Spleen (tissue), 11 donors: ENCODE data around the gene PHPT1. TPM values are rescaled to one million over a fixed set of nuclear protein-coding genes. Genes with fewer than 3 reads are reported as not detected.

ENCODE experiments used
- DNase-seq: peaks from one replicate; pipeline ENCODE4 v3.0.0-alpha.2; 2020
- H3K27ac ChIP-seq, 8 donors: fragments of 200-600 bp; sonication (generic) in 7 of 8; 1 replicate in 4 of 8; 2 replicates in 4 of 8; pipeline versions ENCODE4 v1.5.0 to v1.8.0; 2016 to 2021; ENCODE audit warnings: inconsistent platforms in 4 of 8, mild to moderate bottlenecking in 4 of 8, moderate library complexity in 1 of 8
- H3K27me3 ChIP-seq, 7 donors: fragments of 200-600 bp; sonication (generic) in 6 of 7; replicated peaks in 1 of 7; 1 replicate in 4 of 7; 2 replicates in 3 of 7; pipeline versions ENCODE4 v1.5.0 to v1.8.0; 2016 to 2021; ENCODE audit warnings: inconsistent platforms in 3 of 7, mild to moderate bottlenecking in 1 of 7
- H3K36me3 ChIP-seq, 6 donors: fragments of 200-600 bp; sonication (generic) in 5 of 6; 1 replicate in 4 of 6; 2 replicates in 2 of 6; pipeline versions ENCODE4 v1.5.0 to v1.8.0; 2016 to 2021; ENCODE audit warnings: inconsistent platforms in 2 of 6
- H3K4me1 ChIP-seq, 6 donors: fragments of 200-600 bp; sonication (generic) in 5 of 6; 1 replicate in 3 of 6; 2 replicates in 3 of 6; pipeline versions ENCODE4 v1.5.0 to v1.8.0; 2016 to 2021; ENCODE audit warnings: inconsistent platforms in 3 of 6
- H3K4me3 ChIP-seq, 8 donors: fragments of 200-600 bp; sonication (generic) in 7 of 8; 1 replicate in 4 of 8; 2 replicates in 4 of 8; pipeline versions ENCODE4 v1.5.0 to v1.8.0; 2016 to 2021; ENCODE audit warnings: inconsistent platforms in 4 of 8, mild to moderate bottlenecking in 4 of 8, moderate library complexity in 2 of 8
- H3K9me3 ChIP-seq, 8 donors: fragments of 200-600 bp; sonication (generic) in 7 of 8; 1 replicate in 4 of 8; 2 replicates in 4 of 8; pipeline versions ENCODE4 v1.5.0 to v1.8.0; 2016 to 2021; ENCODE audit warnings: inconsistent platforms in 4 of 8
- CTCF ChIP-seq, 11 experiments: fragments of 200-600 bp in 7 of 11; fragments of 450-650 bp in 4 of 11; sonication (generic) in 4 of 11; IDR thresholded peaks in 8 of 11; conservative IDR thresholded peaks in 3 of 11; 1 replicate in 7 of 11; 2 replicates in 4 of 11; pipeline versions ENCODE4 v1.4.0 to v1.8.0; 2016 to 2021; ENCODE audit warnings: antibody characterized with exemption in 11 of 11, inconsistent platforms in 4 of 11, mild to moderate bottlenecking in 1 of 11
- POLR2A ChIP-seq, 3 donors: fragments of 450-650 bp; IDR thresholded peaks; one replicate each; pipeline ENCODE4 v1.5.1; 2017; ENCODE audit warnings: antibody characterized with exemption in 3 of 3, mild to moderate bottlenecking in 1 of 3
- POLR2AphosphoS5 ChIP-seq, 3 donors: sonication (generic); formaldehyde crosslinking; IDR thresholded peaks; one replicate each; pipeline ENCODE4 v1.5.1; 2017; ENCODE audit warnings: antibody characterized with exemption in 3 of 3
- WGBS, 5 donors: extraction: QIAGEN DNeasy Blood & Tissue Kit in 3 of 5; methylation state at CpG; one replicate each; pipeline versions ENCODE4 v1.1.5 to v1.1.7; 2013 to 2018; 5-methylcytosine and 5-hydroxymethylcytosine counted together
- intact Hi-C: fragments of 100-400 bp; cut with DNase I; formaldehyde crosslinking; loops from one replicate; pipeline ENCODE4 v1.15.0; 2023; ENCODE audit warnings: low total_unique reads
- polyA plus RNA-seq, 3 donors: library from polyadenylated mRNA; stranded (reverse); fragments of 200-250 nt; gene quantifications; one replicate each; pipeline ENCODE4 v1.2.1, GENCODE V29; 2013
- total RNA-seq, 7 donors: library from RNA; depleted of rRNA in 3 of 7; stranded (reverse); fragments of >200 nt in 3 of 7; fragmentation: NEBNext Ultra II Directional in 4 of 7; extraction: Animal tissue kit (Norgen Biotek cat#: 25700) in 4 of 7; gene quantifications; one replicate each; pipeline versions ENCODE4 v1.1.0 to v1.2.1, GENCODE V29; 2016 to 2021
- donor health status: healthy with polysubstance abuse.
- donor health status: DM: no; HTN: no; CAD: no; lungs with moderate emphysema.
- donor health status: DM: no; HTN: no; CAD: no.
- donor health status: Bipolar disorder and iron deficiency.
- donor health status: healthy.
- donor health status: DM: no; HTN: no; CAD: no.
- donor health status: DM: yes; HTN: yes; CAD: no.

PHPT1 gene
- total and polyA plus RNA-seq, 10 donors: 32.3 to 117 (median 65.8) TPM

- H3K4me3 ChIP-seq: no peak overlapping the region
- peaks cover 0 to 52% (median 14%) of the 10 kb centered on the region in 6 donors for H3K36me3 ChIP-seq
- TF ChIP-seq POLR2AphosphoS5 (IDR thresholded peaks at IDR 0.05) (no peak), CTCF (IDR thresholded peaks at IDR 0.05 in 8 of 11, conservative IDR thresholded peaks at IDR 0.05 in 3 of 11) (no peak), POLR2A (IDR thresholded peaks at IDR 0.05) (no peak)
- H3K4me1 ChIP-seq: peaks cover 14 to 86% (median 37%) of the 10 kb centered on the region in 6 donors
- H3K27ac ChIP-seq: no peak overlapping the region
- intact Hi-C loops: loop anchor here (10.0 kb wide), 1 partner anchor 55 kb away; the partner anchor contains the start of genes C8G and FBXW5
- DNase-seq: no peak
- no peaks in the 10 kb centered on the region for H3K27me3 ChIP-seq
- H3K9me3 ChIP-seq: no peaks in the 10 kb centered on the region
- WGBS, 5 donors: 93 to 96% (median 94%) methylated on average over 42 of the region's 42 CpGs
Observed at GRCh38 chr9:136889858-136890257, 40.6 kb downstream of the PHPT1 start.

GRCh38 chr9:136890661-136891060 is 41.5 kb downstream of the PHPT1 start:
- H3K4me3 ChIP-seq: no peak overlapping the region
- peaks cover 0 to 58% (median 17%) of the 10 kb centered on the region in 6 donors for H3K36me3 ChIP-seq
- H3K9me3 ChIP-seq: no peaks in the 10 kb centered on the region
- H3K4me1 ChIP-seq: peaks cover 9 to 83% (median 29%) of the 10 kb centered on the region in 6 donors
- intact Hi-C loops: no loop called here
- 83 to 88% (median 85%) methylated on average over 13 of the region's 13 CpGs for WGBS, 5 donors
- H3K27ac ChIP-seq: no peak overlapping the region
- TF ChIP-seq POLR2AphosphoS5 (IDR thresholded peaks at IDR 0.05) (no peak), CTCF (IDR thresholded peaks at IDR 0.05 in 8 of 11, conservative IDR thresholded peaks at IDR 0.05 in 3 of 11) (no peak)
- no peaks in the 10 kb centered on the region for H3K27me3 ChIP-seq
- DNase-seq: no peak

GRCh38 chr9:136896027-136896426 is 46.8 kb downstream of the PHPT1 start:
- no peak overlapping the region for H3K27ac ChIP-seq
- no peak for DNase-seq
- no peaks in the 10 kb centered on the region for H3K9me3 ChIP-seq
- H3K36me3 ChIP-seq: peaks cover 0 to 82% (median 32%) of the 10 kb centered on the region in 6 donors
- no peaks in the 10 kb centered on the region for H3K27me3 ChIP-seq
- intact Hi-C loops: no loop called here
- H3K4me1 ChIP-seq: peaks cover 5 to 84% (median 22%) of the 10 kb centered on the region in 6 donors
- TF ChIP-seq POLR2A (IDR thresholded peaks at IDR 0.05) (no peak), POLR2AphosphoS5 (IDR thresholded peaks at IDR 0.05) (peak in 1 of 3 donors; percentile 16)
- WGBS, 5 donors: 84 to 87% (median 85%) methylated on average over 7 to 11 of the region's 11 CpGs
- H3K4me3 ChIP-seq: no peak overlapping the region

GRCh38 chr9:136898483-136899100 is 49.4 kb downstream of the PHPT1 start:
- Histone ChIP-seq H3K9me3 (no peaks in the 10 kb centered on the region), H3K4me3 (no peak overlapping the region), H3K4me1 (peaks cover 30 to 85% (median 46%) of the 10 kb centered on the region in 6 donors), H3K36me3 (peaks cover 0 to 86% (median 32%) of the 10 kb centered on the region in 6 donors), H3K27ac (peak overlapping the region in 3 of 8 donors; percentile 5 to 87 (median 58)), H3K27me3 (no peaks in the 10 kb centered on the region)
- no peak for TF ChIP-seq POLR2AphosphoS5 (IDR thresholded peaks at IDR 0.05)
- TF ChIP-seq CTCF (IDR thresholded peaks at IDR 0.05 in 8 of 11, conservative IDR thresholded peaks at IDR 0.05 in 3 of 11): no peak
- no peak for TF ChIP-seq POLR2A (IDR thresholded peaks at IDR 0.05)
- intact Hi-C loops: no loop called here
- no peak for DNase-seq
- WGBS, 5 donors: 95 to 97% (median 96%) methylated on average over 16 to 21 of the region's 21 CpGs
